ENCODE measurements around the gene NOPCHAP1.
"Not testable (repeated sequence)": the region's sequence is repeated elsewhere in the genome, so short reads cannot be mapped to it uniquely, and the experiment has no call there.

The NOPCHAP1 gene

DNA sequence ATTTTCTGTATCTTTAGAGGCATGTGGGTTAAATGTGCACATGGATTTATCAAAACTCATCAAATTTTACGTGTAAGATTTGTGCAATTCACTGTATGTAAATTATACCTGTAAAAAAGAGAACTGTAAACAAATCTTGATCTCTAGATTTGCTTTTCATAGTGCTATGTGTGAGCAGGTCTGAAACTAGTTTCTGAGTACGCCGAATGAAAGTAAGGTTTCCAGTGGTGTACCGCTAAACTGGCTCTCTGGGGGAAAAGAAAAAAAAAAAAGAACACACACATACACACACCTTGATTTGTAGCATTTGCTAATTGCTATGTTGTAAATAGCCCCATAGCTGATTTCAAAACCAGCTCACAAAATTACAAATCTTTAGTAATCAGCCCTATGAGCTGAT is 19.4 kb upstream of the NOPCHAP1 start:
- no peak for DNase-seq

DNA sequence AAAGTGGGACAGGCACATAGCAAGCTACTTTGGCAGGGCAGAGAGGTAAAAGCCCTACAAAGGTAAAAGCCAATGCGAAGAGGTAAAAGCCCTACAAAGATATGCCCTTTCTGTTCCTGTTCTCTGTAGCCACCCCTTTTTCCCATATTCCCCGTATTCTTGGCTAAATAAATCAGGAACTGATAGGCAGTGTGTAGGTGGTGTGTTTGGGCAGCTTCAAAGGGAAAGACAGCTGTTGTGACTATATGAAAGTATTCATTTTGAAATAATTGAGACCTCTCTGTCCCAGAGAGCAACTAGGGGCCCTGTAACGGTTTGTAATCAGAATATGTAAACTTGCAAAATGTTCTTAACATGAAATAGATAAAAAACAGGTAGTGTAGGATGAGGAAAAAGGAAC is 16.8 kb upstream of the NOPCHAP1 start:
- no peak for DNase-seq

DNA sequence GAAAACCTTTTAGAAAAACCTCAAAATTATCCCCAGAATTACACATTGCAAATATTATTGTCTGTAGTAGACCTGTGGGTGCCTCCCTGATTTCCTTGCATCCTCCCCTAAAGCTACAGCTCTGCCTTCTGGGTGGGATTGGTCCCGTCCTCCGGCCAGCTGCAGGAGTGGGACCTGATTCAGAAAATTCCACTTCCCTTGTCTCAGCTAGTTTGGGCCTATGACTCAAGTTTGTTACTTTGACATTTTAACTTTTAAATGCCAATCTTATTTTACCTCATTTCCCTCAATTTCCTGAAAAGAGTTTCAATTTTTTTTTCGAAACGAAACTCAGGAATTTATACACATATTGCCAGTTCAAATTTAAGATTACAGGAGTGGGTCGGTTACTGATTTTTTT is 14.8 kb upstream of the NOPCHAP1 start:
- no peak for DNase-seq

DNA sequence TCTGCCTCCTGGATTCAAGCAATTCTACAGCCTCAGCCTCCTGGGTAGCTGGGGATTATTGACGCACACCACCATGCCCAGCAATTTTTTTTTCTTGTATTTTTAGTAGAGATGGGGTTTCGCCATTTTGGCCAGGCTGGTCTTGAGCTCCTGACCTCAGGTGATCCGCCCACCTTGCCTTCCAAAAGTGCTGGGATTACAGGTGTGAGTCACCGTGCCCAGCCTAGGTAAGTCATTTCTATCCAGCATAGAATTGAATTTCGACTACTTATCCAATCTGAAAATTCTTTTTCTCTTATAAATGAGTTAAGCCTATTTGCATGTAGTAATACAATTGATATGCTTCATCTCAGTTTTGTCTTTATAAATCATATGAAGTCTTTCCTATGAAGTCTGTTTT is 12.9 kb upstream of the NOPCHAP1 start:
- no peak for DNase-seq

DNA sequence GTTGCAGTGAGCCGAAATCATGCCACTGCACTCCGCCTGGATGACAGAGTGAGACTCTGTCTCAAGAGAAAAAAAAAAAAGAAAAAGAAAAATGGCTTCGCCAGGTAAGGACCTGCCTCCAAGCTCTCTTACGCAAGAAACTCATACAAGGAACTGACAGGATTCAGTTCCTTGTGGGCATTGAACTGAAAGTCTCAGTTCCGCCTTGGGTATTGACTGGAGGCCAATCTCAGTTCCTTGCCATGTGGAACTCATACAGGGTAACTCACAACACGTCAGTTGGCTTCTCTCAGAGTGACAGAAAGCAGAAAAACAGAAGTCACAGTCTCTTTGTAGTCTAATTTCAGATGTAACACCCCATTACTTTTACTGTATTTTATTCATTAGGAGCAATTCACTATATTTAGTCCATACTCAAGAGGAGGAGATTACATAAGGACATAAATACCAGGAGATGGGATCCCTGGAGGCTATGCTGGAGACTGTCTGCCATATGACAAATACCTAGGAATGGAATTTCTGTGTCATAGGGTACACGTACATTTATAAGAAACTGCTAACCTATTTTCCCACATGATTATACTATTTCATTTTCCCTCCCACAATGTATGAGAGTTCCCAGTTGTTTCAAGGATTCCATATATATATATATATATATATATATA is 11.4 kb upstream of the NOPCHAP1 start:
- no peak for DNase-seq

DNA sequence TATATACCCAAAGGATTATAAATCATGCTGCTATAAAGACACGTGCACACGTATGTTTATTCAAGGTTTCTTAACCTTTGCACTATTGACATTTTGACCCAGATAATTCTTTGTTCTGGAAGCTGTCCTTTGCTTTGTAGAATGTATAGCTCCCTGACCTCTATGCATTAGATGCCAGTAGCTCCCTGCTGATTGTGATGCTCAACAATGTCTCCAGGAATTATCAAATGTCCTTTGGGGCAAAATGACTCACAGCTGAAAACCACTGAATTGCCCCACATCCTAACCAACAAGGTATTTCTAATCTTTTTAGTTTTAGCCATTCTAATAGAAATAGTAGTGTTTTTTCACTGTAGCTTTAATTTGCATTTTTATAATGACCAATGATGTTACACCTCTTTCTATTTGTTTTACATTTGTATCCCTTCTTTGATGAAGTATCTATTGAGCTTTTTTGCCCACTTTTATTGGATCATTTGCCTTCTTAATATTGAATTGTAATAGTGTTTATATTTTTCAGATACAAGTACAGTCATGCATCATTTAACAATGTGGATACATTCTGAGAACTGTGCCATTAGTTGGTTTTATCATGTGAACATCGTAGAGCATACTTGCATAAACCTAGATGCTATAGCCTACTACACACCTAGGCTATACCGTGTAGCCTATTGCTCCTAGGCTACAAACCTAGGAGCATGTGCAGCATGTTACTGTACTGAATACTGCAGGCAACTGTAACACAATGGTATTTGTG is 10.4 kb upstream of the NOPCHAP1 start:
- no peak for DNase-seq

DNA sequence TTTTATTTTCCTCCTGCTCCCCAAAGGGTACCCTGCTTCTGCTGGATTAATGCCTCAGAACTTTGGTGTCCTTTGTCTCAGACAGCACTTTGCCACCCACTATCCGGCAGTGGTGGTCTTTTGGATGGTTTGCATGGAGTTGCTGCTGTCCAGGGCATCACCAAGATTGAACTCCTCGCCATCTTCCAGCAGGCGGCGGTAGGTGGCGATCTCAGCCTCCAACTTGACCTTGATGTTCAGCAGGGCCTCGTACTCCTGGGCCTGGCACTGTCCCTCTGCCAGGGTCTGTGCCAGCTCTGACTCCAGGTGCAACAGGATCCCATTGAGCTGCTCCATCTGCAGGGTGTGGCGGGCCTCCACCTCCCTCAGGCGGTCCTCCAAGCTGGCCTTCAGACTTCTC is 9.4 kb upstream of the NOPCHAP1 start:
- no peak for DNase-seq

DNA sequence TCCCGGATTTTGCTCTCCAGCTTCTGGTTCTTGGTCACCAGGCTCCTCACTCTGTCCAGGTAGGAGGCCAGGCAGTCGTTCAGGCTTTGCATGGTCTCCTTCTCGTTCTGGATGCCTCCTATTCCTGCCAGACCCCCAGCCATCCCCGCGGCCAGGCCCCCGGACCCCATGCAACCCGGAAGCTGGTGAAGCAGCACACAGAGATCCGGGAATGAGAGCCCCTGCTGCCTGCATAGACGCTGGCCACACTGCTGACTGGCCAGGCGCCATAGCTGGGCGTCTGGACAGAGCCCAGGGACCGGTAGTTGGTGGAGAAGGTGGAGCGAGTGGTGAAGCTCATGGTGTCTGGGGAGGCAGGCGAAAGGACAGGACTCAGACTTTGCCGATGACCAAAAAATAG is 8.4 kb upstream of the NOPCHAP1 start:
- DNase-seq, result not testable (repeated sequence)

DNA sequence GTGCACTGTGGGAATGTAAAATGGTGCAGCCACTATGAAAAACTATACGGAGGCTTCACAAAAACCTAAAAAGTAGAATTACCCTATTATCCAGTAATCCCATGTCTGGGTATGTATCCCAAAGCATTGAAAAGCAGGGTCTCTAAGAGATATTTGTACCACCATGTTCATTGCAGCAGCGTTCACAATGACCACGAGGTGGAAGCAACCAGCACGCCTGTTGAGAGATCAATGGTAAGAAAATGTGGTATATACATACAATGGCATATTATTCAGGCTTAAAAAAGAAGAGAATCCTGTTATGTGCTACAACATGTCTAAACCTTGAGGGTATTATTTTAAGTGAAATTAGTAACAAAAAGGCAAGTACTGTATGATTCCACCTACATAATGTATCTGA is 910 bp upstream of the NOPCHAP1 start:
- no peak for DNase-seq

DNA sequence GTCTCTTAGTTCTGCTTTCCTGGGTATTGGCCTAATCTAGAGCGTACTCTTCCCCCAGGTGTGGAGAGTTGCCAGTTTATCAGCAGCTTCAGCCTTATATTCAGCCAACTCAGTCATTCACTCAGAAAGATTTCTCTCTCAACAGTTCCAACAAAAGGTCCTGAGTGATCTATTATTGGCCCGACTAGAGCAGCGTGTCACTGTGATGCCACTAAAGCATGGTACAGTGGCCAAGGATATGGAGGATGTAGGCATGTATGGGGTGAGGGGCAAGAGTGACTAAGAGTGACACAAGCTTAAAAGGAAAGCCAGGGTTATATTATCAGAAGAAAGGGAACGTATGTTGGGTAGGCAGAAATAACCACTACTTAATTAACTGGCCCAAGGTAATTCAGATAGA is 4.8 kb downstream of the NOPCHAP1 start:
- no peak for DNase-seq

DNA sequence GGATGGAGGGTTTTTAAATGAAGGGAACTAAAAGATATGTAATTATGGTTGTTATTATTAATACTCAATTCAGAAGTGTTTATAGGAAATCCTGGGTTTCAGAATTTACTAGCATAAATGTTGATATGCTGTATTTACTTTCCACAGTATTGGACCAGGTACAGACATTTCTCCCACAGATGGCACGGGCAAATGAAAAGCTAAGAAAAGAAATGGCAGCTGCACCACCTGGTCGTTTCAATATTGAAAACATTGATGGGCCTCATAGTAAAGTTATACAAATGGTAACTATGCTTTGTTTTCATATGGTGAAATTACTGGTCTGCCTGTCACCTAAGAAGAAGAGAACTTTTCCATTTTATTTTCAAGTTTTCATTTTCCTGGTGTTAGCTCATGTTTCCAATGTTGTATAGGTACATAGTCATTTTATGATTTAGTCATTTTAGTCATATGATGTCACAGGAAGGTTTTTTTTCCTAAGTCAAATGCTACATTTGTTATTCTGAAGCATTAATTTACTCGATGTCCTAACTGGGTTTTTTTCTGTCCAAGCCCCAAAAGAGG is 5.5 kb downstream of the NOPCHAP1 start:
- no peak for DNase-seq

DNA sequence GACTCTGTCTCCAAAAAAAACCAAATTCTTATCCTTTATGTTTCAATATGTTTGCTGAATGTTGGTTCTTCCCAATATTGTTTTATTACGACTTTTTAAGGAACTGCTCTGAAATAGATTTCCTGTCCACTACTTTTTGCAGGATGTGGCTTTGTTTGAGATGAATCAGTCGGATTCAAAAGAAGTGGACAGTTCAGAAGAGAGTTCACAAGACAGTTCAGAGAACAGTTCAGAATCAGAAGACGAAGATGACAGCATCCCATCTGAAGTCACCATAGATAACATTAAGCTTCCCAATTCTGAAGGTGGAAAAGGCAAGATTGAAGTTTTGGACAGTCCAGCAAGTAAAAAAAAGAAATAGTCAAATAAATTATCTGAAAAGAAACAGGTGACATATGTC is 8.2 kb downstream of the NOPCHAP1 start:
- no peak for DNase-seq

DNA sequence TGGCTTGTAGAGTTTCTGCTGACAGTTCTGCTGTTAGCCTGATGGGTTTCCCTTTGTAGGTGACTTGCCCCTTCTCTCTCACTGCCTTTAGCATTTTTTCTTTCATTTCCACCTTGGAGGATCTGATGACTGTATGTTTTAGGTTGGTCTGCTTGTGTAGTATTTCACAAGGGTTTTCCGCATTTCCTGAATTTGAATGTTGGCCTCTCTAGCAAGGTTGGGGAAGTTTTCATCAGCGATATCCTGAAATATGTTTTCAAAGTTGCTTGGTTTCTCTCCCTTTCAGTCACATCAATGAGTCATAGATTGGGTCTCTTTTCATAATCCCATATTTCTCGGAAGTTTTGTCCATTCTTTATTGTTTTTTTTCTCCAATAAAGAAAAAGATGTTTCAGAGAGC is 11.4 kb downstream of the NOPCHAP1 start:
- DNase-seq, result no peak

DNA sequence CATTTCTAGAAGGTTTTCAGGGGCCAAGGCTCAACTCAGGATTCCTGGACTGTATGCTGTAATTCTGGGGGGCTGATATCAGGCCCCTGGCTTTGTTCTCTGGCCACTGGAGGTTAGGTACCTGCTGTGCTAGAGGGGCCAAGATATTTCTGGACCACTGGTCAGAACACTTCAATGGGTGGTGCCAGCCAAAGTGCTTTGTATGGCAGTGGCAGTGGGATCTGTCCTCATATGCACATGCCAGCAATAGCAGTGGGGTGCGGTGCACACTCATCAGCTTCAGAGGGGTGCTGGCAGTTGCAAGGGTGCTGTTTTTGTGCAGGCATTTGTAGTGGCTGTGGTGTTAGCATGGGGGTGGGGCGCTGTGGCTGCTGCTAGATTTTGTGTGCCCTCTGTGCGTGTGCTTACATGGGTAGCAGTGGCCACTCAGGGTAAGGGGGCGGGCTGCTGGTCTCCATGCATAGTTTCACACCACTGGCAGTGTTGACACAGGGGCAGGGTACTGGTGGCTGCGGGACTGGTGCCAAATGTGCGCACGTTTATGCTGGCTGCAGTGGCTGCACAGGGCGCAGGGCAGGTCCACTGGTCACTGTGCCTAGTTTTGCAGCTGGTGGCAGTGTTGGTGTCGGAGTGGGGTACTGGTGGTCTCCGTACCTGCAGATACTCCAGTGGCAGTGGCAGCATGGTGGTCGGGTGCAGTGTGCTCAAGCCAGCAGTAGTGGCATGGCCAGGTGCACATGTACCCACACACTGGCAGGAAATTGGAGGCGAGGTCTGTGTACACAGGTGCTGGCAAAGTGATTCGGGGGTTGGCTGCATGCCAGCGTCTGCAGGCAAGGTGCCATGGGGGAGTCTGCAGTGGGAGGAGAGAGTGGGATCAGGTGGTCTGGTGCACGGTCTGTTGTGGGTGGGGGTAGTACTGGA is 12.6 kb downstream of the NOPCHAP1 start:
- peak; percentile 94 for DNase-seq

DNA sequence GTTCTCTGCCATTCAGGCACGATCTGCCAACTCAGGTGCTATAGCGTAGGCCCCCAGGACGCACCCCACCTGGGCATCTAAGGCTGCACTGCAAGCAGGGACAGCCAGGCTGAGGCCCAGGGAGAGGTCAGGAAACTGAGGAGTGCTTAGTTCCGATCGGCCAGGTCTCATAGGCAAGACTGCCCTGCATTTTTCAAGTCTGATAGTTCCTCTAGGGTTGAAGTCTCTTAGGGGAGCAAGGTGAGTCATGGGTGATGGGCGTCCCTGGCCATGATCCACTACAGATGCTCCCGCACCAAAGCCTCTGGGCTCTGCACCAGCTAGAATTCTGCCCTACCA is 13.2 kb downstream of the NOPCHAP1 start:
- no peak for DNase-seq

DNA sequence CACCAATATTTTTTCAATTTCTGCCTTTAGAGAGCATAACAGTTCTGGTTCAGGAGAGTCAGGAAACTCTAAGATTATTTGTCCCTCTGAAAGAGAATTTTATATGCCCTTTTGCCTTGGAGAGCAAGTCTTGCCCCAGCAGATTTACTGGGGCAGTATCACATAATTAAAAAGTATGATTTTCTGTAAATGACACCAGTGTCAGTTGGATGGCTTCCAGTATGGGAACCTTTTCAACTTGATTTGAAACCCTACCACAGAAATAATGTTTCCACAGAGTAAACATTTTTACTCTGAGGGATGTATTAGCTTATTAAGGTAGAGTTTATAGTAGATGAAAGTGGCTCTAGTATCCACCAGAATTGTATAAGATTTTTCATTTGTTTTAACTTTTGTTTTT is 15.4 kb downstream of the NOPCHAP1 start:
- DNase-seq, result no peak

DNA sequence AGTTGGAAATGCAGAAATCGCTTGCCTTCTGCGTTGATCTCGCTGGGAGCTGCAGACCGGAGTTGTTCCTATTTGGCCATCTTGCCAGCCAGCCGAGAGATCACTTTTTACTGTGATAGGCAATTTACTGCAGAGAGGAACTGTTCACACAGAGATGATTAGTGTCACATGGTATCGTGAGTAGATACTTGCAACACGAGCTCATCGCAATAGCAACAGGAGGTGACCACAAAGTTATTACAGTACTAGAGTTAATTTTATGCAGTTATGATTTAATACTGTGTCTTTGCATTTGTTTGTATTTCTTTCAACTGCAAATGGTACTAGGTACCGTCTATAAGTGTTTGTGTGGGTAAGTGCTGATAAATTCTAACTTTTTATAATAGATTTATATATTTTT is 27.8 kb downstream of the NOPCHAP1 start:
- DNase-seq, result no peak

DNA sequence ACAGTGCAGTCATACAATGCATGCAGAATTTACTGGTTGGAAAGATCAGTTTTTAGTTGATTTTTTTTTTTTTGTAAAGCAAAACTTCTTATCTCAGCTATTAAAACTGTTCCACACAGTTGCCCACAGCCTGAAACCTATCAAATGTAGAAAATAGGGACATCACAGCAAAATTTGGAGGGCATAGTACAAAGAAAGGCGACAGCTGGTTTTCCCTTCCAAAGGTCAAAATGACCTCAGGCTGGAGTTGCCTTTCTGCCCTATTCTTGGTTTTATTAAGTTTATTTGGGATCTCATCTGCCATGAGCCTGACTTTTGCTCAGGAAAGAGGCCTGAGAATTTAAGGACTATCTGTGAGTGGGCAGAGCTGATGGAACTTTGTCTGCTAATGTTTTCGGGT is 28.5 kb downstream of the NOPCHAP1 start:
- DNase-seq, result no peak

DNA sequence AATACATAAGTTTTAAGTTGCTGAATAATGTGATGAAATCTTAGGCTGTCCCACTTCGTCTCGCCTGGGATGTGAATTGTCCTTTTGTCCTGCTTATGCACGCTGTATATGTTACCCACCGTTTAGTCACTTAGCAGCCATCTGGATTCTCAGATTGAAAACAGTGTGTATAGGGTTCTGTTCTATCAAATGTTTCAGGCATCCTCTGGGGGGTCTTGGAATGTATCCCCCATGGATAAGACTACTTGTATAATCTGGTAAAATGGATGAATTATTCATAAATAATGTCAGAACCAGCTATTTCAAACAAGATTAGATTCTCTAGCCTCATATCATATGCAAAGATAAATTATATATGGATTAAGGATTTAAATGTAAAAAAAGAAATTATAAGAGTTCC is 29.4 kb downstream of the NOPCHAP1 start:
- no peak for DNase-seq

DNA sequence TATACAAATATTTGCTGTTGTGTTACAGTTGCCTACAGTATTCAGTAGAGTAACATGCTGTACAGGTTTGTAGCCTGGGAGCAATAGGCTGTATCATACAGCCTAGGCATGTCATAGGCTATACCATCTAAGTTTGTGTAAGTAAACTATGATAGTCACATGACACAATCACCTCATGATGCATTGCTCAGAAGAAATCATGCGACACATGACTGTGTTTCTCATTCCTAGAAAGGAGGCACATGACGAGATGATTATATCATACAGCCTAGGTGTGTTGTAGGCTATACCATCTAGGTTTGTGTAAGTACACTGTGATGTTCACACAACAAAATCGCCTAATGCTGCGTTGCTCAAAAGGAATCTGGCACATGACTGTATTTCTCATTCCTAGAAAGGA is 31.9 kb downstream of the NOPCHAP1 start:
- DNase-seq, result no peak

DNA sequence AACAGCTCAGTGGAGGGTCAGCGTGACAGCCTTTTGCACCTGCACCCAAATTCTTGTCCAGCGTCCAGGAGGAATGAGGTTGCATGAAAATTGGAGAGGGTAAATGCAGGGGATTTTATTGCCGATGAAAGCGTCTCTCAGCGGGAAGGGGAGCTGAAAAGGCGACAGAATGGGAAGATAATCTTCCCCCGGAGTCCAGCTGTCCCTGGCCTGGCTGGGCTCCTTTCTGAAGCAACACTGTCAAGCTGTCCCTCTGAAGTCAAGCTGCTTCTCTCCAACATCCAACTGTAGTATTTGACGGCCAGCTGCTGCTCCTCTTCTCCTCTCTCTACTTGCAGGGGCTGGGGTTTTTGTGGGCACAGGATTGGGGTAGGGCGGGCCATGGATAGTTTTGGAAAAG is 32.7 kb downstream of the NOPCHAP1 start:
- DNase-seq, result no peak

DNA sequence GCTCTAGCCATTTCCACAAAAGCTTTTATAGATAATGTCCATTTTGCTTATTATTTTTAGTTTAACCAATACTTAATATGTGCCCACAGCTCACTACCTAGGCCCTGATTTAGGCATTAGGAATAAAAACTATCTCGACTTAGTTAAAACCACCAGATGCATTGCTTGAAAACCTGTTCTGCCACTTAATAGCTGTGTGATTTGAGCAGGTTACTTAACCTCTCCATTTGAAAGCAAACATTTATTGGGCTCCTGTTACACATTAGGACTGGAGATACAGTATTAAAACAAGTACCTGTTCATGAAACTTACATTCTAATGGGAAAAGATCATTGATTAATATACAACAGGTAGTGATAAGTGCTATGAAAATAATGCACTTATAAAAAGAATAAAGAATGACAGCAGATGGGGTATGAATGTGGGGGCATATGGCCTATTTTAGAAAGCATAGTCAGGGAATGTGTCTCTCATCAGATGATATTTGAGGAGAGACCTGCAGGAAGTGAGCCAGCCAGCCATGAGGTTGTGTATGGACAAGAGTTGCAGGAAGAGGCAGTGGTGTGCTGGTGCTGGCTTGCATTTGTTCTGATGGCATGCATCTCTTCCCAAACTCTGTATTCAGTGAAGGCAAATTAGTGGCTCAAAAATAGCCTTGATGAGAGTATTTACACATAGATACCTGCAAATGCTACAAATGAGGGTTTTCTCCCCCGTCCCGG is 34.3 kb downstream of the NOPCHAP1 start:
- peak; percentile 68 for DNase-seq

DNA sequence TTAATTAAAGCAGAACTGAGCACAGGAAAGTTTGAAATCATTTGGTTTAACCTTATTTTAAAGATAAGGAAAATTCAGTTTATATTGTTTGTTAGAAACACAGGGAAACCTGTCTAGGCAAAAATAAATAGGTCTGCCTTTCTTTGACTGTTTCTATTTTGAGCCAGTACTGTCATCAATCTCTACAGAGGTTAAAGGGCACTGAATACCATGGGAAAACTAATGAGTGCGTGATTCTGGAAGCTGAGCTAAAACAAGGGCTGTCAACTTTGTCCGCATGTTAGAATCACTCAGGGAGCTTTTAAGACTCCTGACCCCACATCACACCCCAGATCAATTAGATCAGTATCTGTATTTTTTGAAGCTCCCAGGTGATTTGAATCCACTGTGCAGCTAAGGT is 38.8 kb downstream of the NOPCHAP1 start:
- DNase-seq, result no peak
